Neural crest cell (in vitro differentiated cells): Measurements from ENCODE around the gene GPA33. TPM values are rescaled to one million over a fixed set of nuclear protein-coding genes. Genes with fewer than 3 reads are reported as not detected.

Experiments used
- DNase-seq: peaks from one replicate; pipeline ENCODE4 v3.0.0; 2021; ENCODE audit warnings: low read depth, mixed read lengths, low spot score
- H3K27ac Mint-ChIP-seq: one replicate; pipeline ENCODE4 v1.8.0; 2021; ENCODE audit warnings: mild to moderate bottlenecking, mixed read lengths; ENCODE audit not compliant: unreplicated experiment
- H3K27me3 Mint-ChIP-seq: 2 replicates; pipeline ENCODE4 v1.8.0; 2021; ENCODE audit warnings: low read depth, mild to moderate bottlenecking, mixed read lengths
- H3K36me3 Mint-ChIP-seq: 2 replicates; pipeline ENCODE4 v1.8.0; 2021; ENCODE audit warnings: low read depth, mild to moderate bottlenecking, mixed read lengths
- H3K4me1 Mint-ChIP-seq: 2 replicates; pipeline ENCODE4 v1.8.0; 2021; ENCODE audit warnings: mixed read lengths
- H3K4me3 Mint-ChIP-seq: one replicate; pipeline ENCODE4 v1.8.0; 2021; ENCODE audit warnings: mild to moderate bottlenecking, mixed read lengths
- H3K9me3 Mint-ChIP-seq: 2 replicates; pipeline ENCODE4 v1.8.0; 2021; ENCODE audit warnings: mixed read lengths
- total RNA-seq: library from RNA; stranded (reverse); gene quantifications from 2 replicates; pipeline ENCODE4 v1.2.1, GENCODE V29; 2021
- TF ChIP-seq, protein P1 (sequence below): fragments of 200-600 bp; sonication (generic); conservative IDR thresholded peaks from 2 replicates; pipeline ENCODE4 v1.5.0; 2021; ENCODE audit warnings: antibody characterized with exemption, mild to moderate bottlenecking

GPA33 gene
- total RNA-seq, 1 donor from 2014 or later: not detected

DNA sequence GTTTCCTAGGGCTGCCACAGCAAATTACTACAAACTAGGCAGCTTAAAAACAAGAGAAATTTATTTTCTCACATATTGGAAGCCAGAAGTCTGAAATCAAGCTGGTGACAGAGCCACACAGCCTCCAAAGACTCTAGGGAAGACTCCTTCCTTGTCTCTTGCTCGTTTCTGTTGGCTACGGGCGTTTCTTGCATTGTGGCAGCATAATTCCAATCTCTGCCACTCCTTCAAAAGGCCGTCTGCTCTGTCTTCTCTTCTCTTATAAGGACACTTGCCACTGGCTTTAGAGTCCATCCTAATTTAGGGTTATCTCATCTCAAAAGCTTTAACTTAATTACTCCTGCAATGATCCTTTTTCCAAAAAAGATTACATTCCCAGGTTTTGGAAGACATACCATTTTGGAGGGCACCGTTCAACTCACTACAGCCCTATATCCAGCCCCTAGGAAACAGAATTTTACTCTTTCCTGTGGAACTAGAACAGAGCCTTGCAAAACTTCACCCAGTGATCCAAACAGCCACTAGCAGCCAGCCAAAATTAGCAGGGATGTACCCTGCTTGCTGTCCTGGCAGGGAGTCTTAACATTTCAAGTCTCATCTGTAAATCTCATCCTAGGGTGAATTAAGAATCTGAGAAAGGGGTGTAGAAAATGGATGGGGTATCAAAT, 12.9 kb upstream of the GPA33 start:
- Mint-ChIP-seq H3K9me3 (no peaks in the 10 kb centered on the region), H3K36me3 (peaks cover 4% of the 10 kb centered on the region)

DNA sequence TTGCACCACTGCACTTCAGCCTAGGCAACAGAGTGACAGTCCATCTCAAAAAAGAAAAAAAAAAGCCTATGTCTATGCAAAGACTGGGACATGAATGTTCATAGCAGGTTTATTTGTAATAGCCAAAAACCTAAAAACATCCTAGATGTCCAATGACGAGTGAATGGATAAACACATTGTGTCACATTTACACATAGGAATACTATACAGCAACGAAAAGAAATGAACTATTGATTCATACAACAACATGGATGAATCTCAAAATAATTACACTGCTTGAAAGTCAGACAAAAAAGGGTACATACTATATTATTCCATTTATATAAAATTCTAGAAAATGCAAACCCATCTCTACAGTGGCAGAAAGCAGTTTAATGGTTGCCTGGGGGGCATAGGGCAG, 11.6 kb upstream of the GPA33 start:
- TF ChIP-seq, protein P1, sequence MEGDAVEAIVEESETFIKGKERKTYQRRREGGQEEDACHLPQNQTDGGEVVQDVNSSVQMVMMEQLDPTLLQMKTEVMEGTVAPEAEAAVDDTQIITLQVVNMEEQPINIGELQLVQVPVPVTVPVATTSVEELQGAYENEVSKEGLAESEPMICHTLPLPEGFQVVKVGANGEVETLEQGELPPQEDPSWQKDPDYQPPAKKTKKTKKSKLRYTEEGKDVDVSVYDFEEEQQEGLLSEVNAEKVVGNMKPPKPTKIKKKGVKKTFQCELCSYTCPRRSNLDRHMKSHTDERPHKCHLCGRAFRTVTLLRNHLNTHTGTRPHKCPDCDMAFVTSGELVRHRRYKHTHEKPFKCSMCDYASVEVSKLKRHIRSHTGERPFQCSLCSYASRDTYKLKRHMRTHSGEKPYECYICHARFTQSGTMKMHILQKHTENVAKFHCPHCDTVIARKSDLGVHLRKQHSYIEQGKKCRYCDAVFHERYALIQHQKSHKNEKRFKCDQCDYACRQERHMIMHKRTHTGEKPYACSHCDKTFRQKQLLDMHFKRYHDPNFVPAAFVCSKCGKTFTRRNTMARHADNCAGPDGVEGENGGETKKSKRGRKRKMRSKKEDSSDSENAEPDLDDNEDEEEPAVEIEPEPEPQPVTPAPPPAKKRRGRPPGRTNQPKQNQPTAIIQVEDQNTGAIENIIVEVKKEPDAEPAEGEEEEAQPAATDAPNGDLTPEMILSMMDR: no peak
- Mint-ChIP-seq H3K4me1 (peaks cover 25% of the 10 kb centered on the region), H3K27me3 (no peaks in the 10 kb centered on the region), H3K9me3 (peaks cover 2% of the 10 kb centered on the region), H3K36me3 (peaks cover 6% of the 10 kb centered on the region), H3K4me3 (no peak overlapping the region), H3K27ac (no peak overlapping the region)
- no peak for DNase-seq

More for the DNA sequence above, 12.9 kb upstream of the GPA33 start:
- Mint-ChIP-seq H3K4me1 (peaks cover 21% of the 10 kb centered on the region), H3K4me3 (no peak overlapping the region), H3K27ac (no peak overlapping the region), H3K27me3 (no peaks in the 10 kb centered on the region)
- no peak for DNase-seq
- TF ChIP-seq, protein P1: no peak

DNA sequence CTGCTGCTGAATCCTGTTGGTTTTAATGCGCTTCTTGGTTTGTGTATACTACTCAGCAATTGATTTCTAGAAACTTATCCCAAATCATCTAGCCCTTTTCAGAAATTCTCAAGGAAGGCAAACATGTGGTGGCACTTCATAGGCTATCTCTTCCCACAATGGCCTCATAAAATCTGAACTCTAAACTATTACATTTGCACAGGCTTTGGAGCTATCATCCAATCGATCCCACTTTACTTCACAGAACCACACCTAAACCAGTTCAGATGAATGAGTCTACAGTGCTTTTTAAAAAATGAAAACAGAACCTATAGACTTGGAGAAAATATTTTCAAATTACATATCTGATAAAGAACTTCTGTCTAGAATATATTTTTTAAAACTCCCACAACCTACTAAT, 10.6 kb upstream of the GPA33 start:
- peaks cover 2% of the 10 kb centered on the region for H3K9me3 Mint-ChIP-seq
- DNase-seq: no peak
- no peak overlapping the region for H3K4me3 Mint-ChIP-seq
- peaks cover 6% of the 10 kb centered on the region for H3K36me3 Mint-ChIP-seq
- TF ChIP-seq, protein P1: no peak
- no peaks in the 10 kb centered on the region for H3K27me3 Mint-ChIP-seq
- H3K4me1 Mint-ChIP-seq: peaks cover 24% of the 10 kb centered on the region
- H3K27ac Mint-ChIP-seq: no peak overlapping the region

DNA sequence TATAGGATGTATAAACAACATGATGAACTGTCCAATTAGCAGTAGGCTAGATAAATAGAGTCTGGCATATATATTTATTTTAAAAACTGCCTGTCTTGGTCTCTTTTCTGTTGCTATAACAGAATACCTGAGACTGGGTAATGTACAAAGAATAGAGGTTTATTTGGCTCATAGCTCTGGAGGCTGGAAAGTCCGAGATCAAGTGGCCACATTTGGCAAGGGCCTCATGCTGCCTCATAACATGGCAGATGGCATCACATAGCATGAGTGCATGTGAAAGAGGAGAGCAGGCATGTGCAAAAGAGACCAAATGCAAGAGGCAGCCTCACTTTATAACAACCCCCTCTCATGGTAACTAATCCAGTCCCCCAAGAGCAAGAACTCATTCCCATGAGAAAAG, 9.7 kb upstream of the GPA33 start:
- Mint-ChIP-seq H3K4me3 (no peak overlapping the region), H3K4me1 (peaks cover 15% of the 10 kb centered on the region), H3K27ac (no peak overlapping the region), H3K36me3 (peaks cover 6% of the 10 kb centered on the region), H3K9me3 (peaks cover 2% of the 10 kb centered on the region), H3K27me3 (no peaks in the 10 kb centered on the region)
- TF ChIP-seq, protein P1: no peak
- no peak for DNase-seq

DNA sequence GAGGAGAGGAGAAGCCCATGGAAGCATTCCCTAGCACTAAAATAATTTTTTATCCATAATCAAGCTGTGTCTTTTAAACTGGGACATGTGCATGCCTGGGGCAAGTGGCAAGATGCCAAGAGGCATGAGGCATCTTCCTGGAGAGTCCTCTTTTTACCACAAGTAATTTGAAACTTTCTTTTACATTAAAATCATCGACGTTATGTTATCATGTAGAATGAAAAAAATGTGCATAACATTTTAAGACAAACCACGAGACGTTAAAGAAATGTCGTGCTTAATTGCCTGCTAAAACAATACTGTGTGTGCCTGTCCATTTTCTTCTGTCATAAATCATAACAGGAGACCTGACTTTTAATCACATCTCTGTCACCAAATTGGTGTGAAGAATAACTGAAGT, 5.2 kb upstream of the GPA33 start:
- no peak for DNase-seq
- Mint-ChIP-seq H3K27ac (no peak overlapping the region), H3K27me3 (no peaks in the 10 kb centered on the region), H3K4me1 (peaks cover 28% of the 10 kb centered on the region), H3K4me3 (no peak overlapping the region), H3K36me3 (peaks cover 6% of the 10 kb centered on the region), H3K9me3 (peaks cover 5% of the 10 kb centered on the region)
- TF ChIP-seq, protein P1: no peak
